GM23248 (cell line): ENCODE data around the gene PRR12.

ENCODE experiments used
- EZH2 ChIP-seq: fragments of 200-600 bp; sonication (generic); IDR thresholded peaks from 2 replicates; pipeline ENCODE4 v1.6.1; 2018; ENCODE audit warnings: antibody characterized with exemption, mild to moderate bottlenecking; ENCODE audit not compliant: insufficient read depth, poor library complexity, severe bottlenecking
- EZH2phosphoT487 ChIP-seq: fragments of 200-600 bp; sonication (generic); IDR thresholded peaks from 2 replicates; pipeline ENCODE4 v1.6.1; 2018; ENCODE audit warnings: antibody characterized with exemption, moderate library complexity, mild to moderate bottlenecking, low read depth; ENCODE audit not compliant: insufficient read depth

- TF ChIP-seq EZH2 (no peak), EZH2phosphoT487 (no peak)
Measured at GRCh38 chr19:49654581-49654980, 63.6 kb downstream of the PRR12 start.
